Activated CD8-positive, alpha-beta memory T cell treated with anti-CD3 and anti-CD28 coated beads for 24 hours (primary cell): ENCODE measurements around the gene MRPL47.

Experiments used
- DNase-seq: peaks from one replicate; pipeline ENCODE4 v3.0.0-alpha.2; 2020

Gene MRPL47

GRCh38 chr3:179590669-179591068, 13.8 kb downstream of the MRPL47 start:
- DNase-seq, result no peak

- no peak for DNase-seq
Measured at GRCh38 chr3:179589143-179589542, 15.3 kb downstream of the MRPL47 start.

DNA sequence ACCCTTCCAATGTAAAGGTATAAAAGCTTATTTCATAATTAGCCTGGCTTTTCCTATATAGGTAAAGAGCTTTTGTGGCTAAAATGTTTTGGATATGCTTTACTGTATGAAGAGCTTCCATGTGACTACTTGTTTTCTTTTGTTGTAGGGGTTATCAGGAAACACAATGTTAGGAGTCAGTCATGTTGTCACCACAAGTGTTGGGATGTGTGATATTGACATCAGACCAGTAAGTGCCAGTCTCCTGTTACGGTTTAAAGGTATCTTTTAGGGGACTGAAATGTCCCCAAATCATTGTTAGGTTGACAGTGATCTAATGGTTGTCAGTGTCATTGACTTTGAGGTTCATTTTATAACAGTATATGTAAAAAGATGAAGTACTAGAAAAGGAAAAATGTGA, 23.4 kb downstream of the MRPL47 start:
- no peak for DNase-seq

DNA sequence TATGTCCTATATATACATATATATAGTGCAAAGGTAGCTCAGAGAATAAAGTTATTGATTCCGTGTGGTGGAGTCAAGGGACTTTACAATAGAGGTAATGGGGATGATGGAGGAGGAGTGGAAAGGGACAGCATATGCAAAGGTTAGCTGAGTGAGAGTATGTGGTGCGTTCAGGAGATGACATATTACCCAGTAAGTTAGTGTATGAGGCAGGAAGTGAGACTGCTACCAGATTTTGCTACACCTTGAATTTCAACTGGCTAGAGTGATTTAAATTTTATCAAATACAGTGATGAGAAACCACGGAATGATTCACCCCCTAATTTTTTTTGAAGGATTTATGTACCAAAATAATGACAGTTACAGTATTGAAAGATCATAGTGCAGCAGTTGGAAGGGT, 38.9 kb downstream of the MRPL47 start:
- no peak for DNase-seq

GRCh38 chr3:179563271-179563783, 41.1 kb downstream of the MRPL47 start:
- peak; percentile 87 for DNase-seq

- peak; percentile 98 for DNase-seq
Measured at GRCh38 chr3:179562591-179563270, 41.7 kb downstream of the MRPL47 start, which contains the start of gene ACTL6A. ACTL6A (plus strand) TSS chr3:179562926; CDS start chr3:179563093, 167 bp downstream.

DNA sequence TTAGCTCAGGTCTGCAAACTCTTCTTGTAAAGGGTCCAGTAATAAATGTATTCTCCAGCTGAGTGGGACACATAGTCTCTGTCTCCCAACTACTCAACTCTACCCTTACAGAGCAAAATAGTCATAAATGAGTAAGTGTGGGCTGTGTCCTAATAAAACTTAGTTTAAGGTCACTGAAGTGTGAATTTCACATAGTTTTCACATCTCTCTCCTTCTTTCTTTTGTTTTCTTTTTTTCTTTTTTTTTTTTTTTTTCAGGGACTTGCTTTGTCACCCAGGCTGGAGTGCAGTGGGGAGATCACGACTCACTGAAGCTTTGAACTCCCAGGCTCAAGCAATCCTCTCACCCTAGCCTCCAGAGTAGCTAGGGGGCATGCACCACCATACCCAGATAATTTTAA, 43.6 kb downstream of the MRPL47 start:
- no peak for DNase-seq

DNA sequence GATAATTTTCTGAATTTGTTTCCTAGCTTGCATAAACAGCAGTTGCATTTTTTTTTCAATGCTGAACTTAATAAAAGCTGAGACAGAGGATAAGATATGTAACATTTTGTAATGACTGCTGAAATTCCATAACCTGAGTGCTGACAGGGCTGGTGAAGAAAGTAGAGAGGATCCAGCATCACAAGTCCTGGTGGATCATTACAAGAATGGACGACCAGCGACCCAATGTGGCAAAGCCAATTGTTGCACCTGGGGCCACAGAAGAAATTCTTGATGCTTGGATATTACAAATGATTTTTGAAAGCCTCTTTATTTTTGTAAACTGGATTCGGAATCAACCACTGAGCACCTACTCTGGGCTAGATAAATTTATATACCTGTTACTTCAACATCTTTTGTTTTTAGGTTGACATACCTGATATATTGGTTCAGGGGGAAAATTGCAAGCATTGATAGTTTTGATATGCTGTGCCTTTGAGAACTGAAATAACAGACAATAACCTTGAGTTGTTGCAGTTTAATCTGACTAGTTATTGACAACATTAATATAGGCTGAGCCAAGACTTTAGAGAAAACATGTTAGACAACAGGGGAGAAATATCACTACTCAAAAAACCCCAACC, 45.6 kb downstream of the MRPL47 start:
- DNase-seq, result peak; percentile 62

GRCh38 chr3:179551349-179552105, 52.9 kb downstream of the MRPL47 start:
- DNase-seq, result no peak

DNA sequence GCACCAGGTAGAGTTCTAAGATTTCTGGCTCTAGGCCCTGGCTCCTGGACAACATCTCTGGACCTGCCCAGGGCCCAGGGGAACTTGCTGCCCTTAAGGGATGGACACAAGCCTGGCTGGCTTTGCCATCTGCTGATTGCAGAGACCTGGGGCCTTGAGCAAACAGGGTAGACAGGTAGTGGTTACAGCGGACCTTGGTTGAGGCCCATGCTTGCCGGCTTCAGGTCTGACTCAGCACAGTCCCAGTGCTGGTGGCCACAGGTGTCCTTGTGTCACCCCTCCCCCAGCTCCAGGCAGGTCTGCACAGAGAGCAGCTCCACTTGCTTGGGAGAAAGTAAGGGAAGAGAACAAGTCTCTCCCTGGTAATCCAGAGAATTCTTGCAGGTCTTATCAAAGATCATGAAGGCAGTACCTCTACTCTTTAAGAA, 57.6 kb downstream of the MRPL47 start:
- no peak for DNase-seq

- DNase-seq, result no peak
Measured at GRCh38 chr3:179544981-179545645, 59.3 kb downstream of the MRPL47 start.

- no peak for DNase-seq
Measured at GRCh38 chr3:179542375-179542774, 62.1 kb downstream of the MRPL47 start.

GRCh38 chr3:179541596-179541995, 62.8 kb downstream of the MRPL47 start:
- DNase-seq, result no peak

DNA sequence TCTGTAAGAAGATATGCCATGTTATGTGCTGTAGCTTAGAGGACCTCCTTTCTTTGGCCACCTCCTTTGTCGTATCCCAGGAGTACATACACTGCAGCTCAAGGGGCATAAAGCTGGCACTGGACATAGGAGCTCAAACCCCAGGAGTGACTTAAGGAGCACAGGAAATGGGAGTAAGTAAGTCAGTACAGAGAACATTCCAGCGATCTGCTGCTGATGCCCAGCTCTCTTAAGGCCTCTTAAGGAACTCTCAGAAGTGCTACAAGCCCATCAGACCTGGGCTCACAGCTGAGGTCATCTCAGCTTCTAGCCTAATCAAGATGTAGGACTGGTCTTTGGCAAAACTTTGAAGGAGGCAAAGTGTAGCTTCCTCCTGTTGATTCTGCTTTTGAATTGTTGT, 63.3 kb downstream of the MRPL47 start:
- DNase-seq, result no peak
